ENCODE results near the gene SPINDOC.

The SPINDOC gene

GRCh38 chr11:63813035-63813562 is at the start of gene SPINDOC:
Gene SPINDOC, plus strand, starts transcription at chr11:63813456. Its CDS starts 231 bp downstream, at chr11:63813687.
- Histone ChIP-seq H3K4me1 (ENCODE audit: control insufficient read depth, insufficient read depth, low read length) (0 out of 2 replicates have a peak, but pooled peaks cover 1% of the 10 kb centered on the region), H3K27me3 (ENCODE audit: control insufficient read depth, insufficient read depth, low read length) (peaks cover 1% of the 10 kb centered on the region; the same call in 1 of the 2 replicates), H3K36me3 (ENCODE audit: control insufficient read depth, insufficient read depth, low read length) (peaks cover 14% of the 10 kb centered on the region), H3K27ac (ENCODE audit: low read length) (no peak within 1 kb of the TSS), H3K4me3 (ENCODE audit: low read length) (peak within 1 kb of the TSS; percentile 88), H3K9me3 (ENCODE audit: control insufficient read depth, insufficient read depth, low read length) (no peaks in the 10 kb centered on the region)
- DNase-seq (ENCODE audit: low read depth, low spot score), result no peak
- no CpG with 5 or more reads among the region's 65 CpGs for WGBS (ENCODE audit: insufficient coverage, insufficient read length)

GRCh38 chr11:63763496-63764339 is 49.5 kb upstream of the SPINDOC start:
- Histone ChIP-seq H3K4me3 (ENCODE audit: low read length) (peak overlapping the region; percentile 92), H3K27me3 (ENCODE audit: control insufficient read depth, insufficient read depth, low read length) (no peaks in the 10 kb centered on the region), H3K27ac (ENCODE audit: low read length) (no peak overlapping the region), H3K9me3 (ENCODE audit: control insufficient read depth, insufficient read depth, low read length) (no peaks in the 10 kb centered on the region), H3K36me3 (ENCODE audit: control insufficient read depth, insufficient read depth, low read length) (0 out of 2 replicates have a peak, but pooled peaks cover 4% of the 10 kb centered on the region), H3K4me1 (ENCODE audit: control insufficient read depth, insufficient read depth, low read length) (peaks cover 19% of the 10 kb centered on the region)
- DNase-seq (ENCODE audit: low read depth, low spot score), result no peak
- no CpG with 5 or more reads among the region's 82 CpGs for WGBS (ENCODE audit: insufficient coverage, insufficient read length)

- H3K4me1 ChIP-seq (ENCODE audit: control insufficient read depth, insufficient read depth, low read length), result peaks cover 19% of the 10 kb centered on the region
- no peak overlapping the region for H3K27ac ChIP-seq (ENCODE audit: low read length)
- DNase-seq (ENCODE audit: low read depth, low spot score), result no peak
- no peaks in the 10 kb centered on the region for H3K27me3 ChIP-seq (ENCODE audit: control insufficient read depth, insufficient read depth, low read length)
- no CpG with 5 or more reads among the region's 23 CpGs for WGBS (ENCODE audit: insufficient coverage, insufficient read length)
- 0 out of 2 replicates have a peak, but pooled peaks cover 4% of the 10 kb centered on the region for H3K36me3 ChIP-seq (ENCODE audit: control insufficient read depth, insufficient read depth, low read length)
- no peaks in the 10 kb centered on the region for H3K9me3 ChIP-seq (ENCODE audit: control insufficient read depth, insufficient read depth, low read length)
- peak overlapping the region; percentile 92; the same call in 1 of the 2 replicates for H3K4me3 ChIP-seq (ENCODE audit: low read length)
Measured at GRCh38 chr11:63764340-63764678, 48.9 kb upstream of the SPINDOC start.

- no peak for DNase-seq (ENCODE audit: low read depth, low spot score)
- Histone ChIP-seq H3K4me1 (ENCODE audit: control insufficient read depth, insufficient read depth, low read length) (peaks cover 19% of the 10 kb centered on the region), H3K4me3 (ENCODE audit: low read length) (peak overlapping the region; percentile 92; the same call in 1 of the 2 replicates), H3K27ac (ENCODE audit: low read length) (no peak overlapping the region), H3K36me3 (ENCODE audit: control insufficient read depth, insufficient read depth, low read length) (0 out of 2 replicates have a peak, but pooled peaks cover 4% of the 10 kb centered on the region), H3K27me3 (ENCODE audit: control insufficient read depth, insufficient read depth, low read length) (no peaks in the 10 kb centered on the region), H3K9me3 (ENCODE audit: control insufficient read depth, insufficient read depth, low read length) (no peaks in the 10 kb centered on the region)
- no CpG with 5 or more reads among the region's 30 CpGs for WGBS (ENCODE audit: insufficient coverage, insufficient read length)
Measured at GRCh38 chr11:63764679-63765647, 48.3 kb upstream of the SPINDOC start.

- Histone ChIP-seq H3K4me3 (ENCODE audit: low read length) (no peak overlapping the region), H3K27ac (ENCODE audit: low read length) (no peak overlapping the region), H3K36me3 (ENCODE audit: control insufficient read depth, insufficient read depth, low read length) (0 out of 2 replicates have a peak, but pooled peaks cover 4% of the 10 kb centered on the region), H3K4me1 (ENCODE audit: control insufficient read depth, insufficient read depth, low read length) (peaks cover 19% of the 10 kb centered on the region), H3K27me3 (ENCODE audit: control insufficient read depth, insufficient read depth, low read length) (no peaks in the 10 kb centered on the region), H3K9me3 (ENCODE audit: control insufficient read depth, insufficient read depth, low read length) (no peaks in the 10 kb centered on the region)
- no peak for DNase-seq (ENCODE audit: low read depth, low spot score)
- WGBS (ENCODE audit: insufficient coverage, insufficient read length), result no CpG with 5 or more reads among the region's 18 CpGs
Measured at GRCh38 chr11:63765688-63766241, 47.5 kb upstream of the SPINDOC start.

- Histone ChIP-seq H3K4me1 (ENCODE audit: control insufficient read depth, insufficient read depth, low read length) (peaks cover 19% of the 10 kb centered on the region), H3K4me3 (ENCODE audit: low read length) (peak overlapping the region; percentile 72; the same call in 1 of the 2 replicates), H3K27ac (ENCODE audit: low read length) (no peak overlapping the region), H3K9me3 (ENCODE audit: control insufficient read depth, insufficient read depth, low read length) (no peaks in the 10 kb centered on the region), H3K36me3 (ENCODE audit: control insufficient read depth, insufficient read depth, low read length) (0 out of 2 replicates have a peak, but pooled peaks cover 4% of the 10 kb centered on the region), H3K27me3 (ENCODE audit: control insufficient read depth, insufficient read depth, low read length) (no peaks in the 10 kb centered on the region)
- WGBS (ENCODE audit: insufficient coverage, insufficient read length), result no CpG with 5 or more reads among the region's 7 CpGs
- DNase-seq (ENCODE audit: low read depth, low spot score), result no peak
Measured at GRCh38 chr11:63766531-63767235, 46.6 kb upstream of the SPINDOC start.

GRCh38 chr11:63767267-63767564 is 46.0 kb upstream of the SPINDOC start:
- no peak for DNase-seq (ENCODE audit: low read depth, low spot score)
- WGBS (ENCODE audit: insufficient coverage, insufficient read length), result no CpG with 5 or more reads among the region's 4 CpGs
- Histone ChIP-seq H3K4me1 (ENCODE audit: control insufficient read depth, insufficient read depth, low read length) (peaks cover 19% of the 10 kb centered on the region), H3K36me3 (ENCODE audit: control insufficient read depth, insufficient read depth, low read length) (0 out of 2 replicates have a peak, but pooled peaks cover 4% of the 10 kb centered on the region), H3K9me3 (ENCODE audit: control insufficient read depth, insufficient read depth, low read length) (no peaks in the 10 kb centered on the region; the same call in 1 of the 2 replicates), H3K27ac (ENCODE audit: low read length) (no peak overlapping the region), H3K4me3 (ENCODE audit: low read length) (peak overlapping the region; percentile 72; the same call in 1 of the 2 replicates), H3K27me3 (ENCODE audit: control insufficient read depth, insufficient read depth, low read length) (no peaks in the 10 kb centered on the region; the same call in 1 of the 2 replicates)

- Histone ChIP-seq H3K9me3 (ENCODE audit: control insufficient read depth, insufficient read depth, low read length) (no peaks in the 10 kb centered on the region; the same call in 1 of the 2 replicates), H3K36me3 (ENCODE audit: control insufficient read depth, insufficient read depth, low read length) (0 out of 2 replicates have a peak, but pooled peaks cover 4% of the 10 kb centered on the region), H3K4me3 (ENCODE audit: low read length) (peak overlapping the region; percentile 72), H3K4me1 (ENCODE audit: control insufficient read depth, insufficient read depth, low read length) (peaks cover 19% of the 10 kb centered on the region), H3K27me3 (ENCODE audit: control insufficient read depth, insufficient read depth, low read length) (no peaks in the 10 kb centered on the region; the same call in 1 of the 2 replicates), H3K27ac (ENCODE audit: low read length) (no peak overlapping the region)
- DNase-seq (ENCODE audit: low read depth, low spot score), result no peak
- WGBS (ENCODE audit: insufficient coverage, insufficient read length), result no CpG with 5 or more reads among the region's 34 CpGs
Measured at GRCh38 chr11:63767565-63768236, 45.6 kb upstream of the SPINDOC start.
